Peyer's patch (tissue), 4 donors: ENCODE data around the gene RAB15.

Experiments used
- CTCF ChIP-seq, 6 experiments: fragments of 450-650 bp in 4 of 6; fragments of 200-600 bp in 2 of 6; sonication (generic) in 1 of 6; IDR thresholded peaks; one replicate each; pipeline ENCODE4 v1.5.1; 2017 to 2019; ENCODE audit warnings: antibody characterized with exemption in 6 of 6, mild to moderate bottlenecking in 3 of 6, moderate library complexity in 1 of 6
- POLR2A ChIP-seq, 2 donors: fragments of 450-650 bp; IDR thresholded peaks; one replicate each; pipeline ENCODE4 v1.5.1; 2017; ENCODE audit warnings: antibody characterized with exemption in 2 of 2, mild to moderate bottlenecking in 2 of 2, moderate library complexity in 2 of 2

GRCh38 chr14:64958201-64958600, 13.9 kb downstream of the RAB15 start:
- TF ChIP-seq POLR2A (IDR thresholded peaks at IDR 0.05): no peak
- no peak for TF ChIP-seq CTCF (IDR thresholded peaks at IDR 0.05)
